IMR-90 (cell line): ENCODE measurements around the gene REC114.
"Not testable (repeated sequence)": the region's sequence is repeated elsewhere in the genome, so short reads cannot be mapped to it uniquely, and the experiment has no call there.

Experiments used
- BHLHE40 ChIP-seq: fragments of 150-350 bp; IDR thresholded peaks from 2 replicates; pipeline ENCODE4 v1.6.1; 2016; ENCODE audit warnings: mild to moderate bottlenecking, low read depth, low read length
- CEBPB ChIP-seq: IDR thresholded peaks from 2 replicates; pipeline ENCODE4 v1.6.1; 2012; ENCODE audit warnings: low read depth, low read length, improper control_type of control experiment
- CTCF ChIP-seq: conservative IDR thresholded peaks from 2 replicates; pipeline ENCODE4 v1.5.1; 2012; ENCODE audit warnings: mild to moderate bottlenecking, low read depth, low read length, improper control_type of control experiment
- ELK1 ChIP-seq: fragments of 150-350 bp; IDR thresholded peaks from 2 replicates; pipeline ENCODE4 v1.6.1; 2016; ENCODE audit warnings: low read depth, mild to moderate bottlenecking, low read length, moderate library complexity, borderline replicate concordance
- MAFK ChIP-seq: IDR thresholded peaks from 2 replicates; pipeline ENCODE4 v1.6.1; 2012; ENCODE audit warnings: low read depth, low read length, improper control_type of control experiment
- MAZ ChIP-seq: IDR thresholded peaks from 2 replicates; pipeline ENCODE4 v1.6.1; 2012; ENCODE audit warnings: low read depth, mild to moderate bottlenecking, low read length, improper control_type of control experiment, moderate library complexity, borderline replicate concordance
- MXI1 ChIP-seq: IDR thresholded peaks from 2 replicates; pipeline ENCODE4 v1.6.1; 2012; ENCODE audit warnings: low read depth, mild to moderate bottlenecking, low read length, moderate library complexity, borderline replicate concordance
- NFE2L2 ChIP-seq: fragments of 150-350 bp; IDR thresholded peaks from 2 replicates; pipeline ENCODE4 v1.6.1; 2016; ENCODE audit warnings: low read depth, mild to moderate bottlenecking, low read length
- POLR2A ChIP-seq: IDR thresholded peaks from 2 replicates; pipeline ENCODE4 v1.6.1; 2012; ENCODE audit warnings: mild to moderate bottlenecking, low read depth, low read length
- RAD21 ChIP-seq: IDR thresholded peaks from 2 replicates; pipeline ENCODE4 v1.6.1; 2012; ENCODE audit warnings: low read length, improper control_type of control experiment
- RCOR1 ChIP-seq: IDR thresholded peaks from 2 replicates; pipeline ENCODE4 v1.6.1; 2012; ENCODE audit warnings: mild to moderate bottlenecking, low read length, improper control_type of control experiment; ENCODE audit not compliant: insufficient replicate concordance
- RFX5 ChIP-seq: IDR thresholded peaks from 2 replicates; pipeline ENCODE4 v1.8.0; 2012; ENCODE audit warnings: low read depth, mild to moderate bottlenecking, low read length, moderate library complexity
- USF2 ChIP-seq: fragments of 150-350 bp; IDR thresholded peaks from 2 replicates; pipeline ENCODE4 v1.6.1; 2017; ENCODE audit warnings: mild to moderate bottlenecking, antibody characterized with exemption, low read length, low read depth

DNA sequence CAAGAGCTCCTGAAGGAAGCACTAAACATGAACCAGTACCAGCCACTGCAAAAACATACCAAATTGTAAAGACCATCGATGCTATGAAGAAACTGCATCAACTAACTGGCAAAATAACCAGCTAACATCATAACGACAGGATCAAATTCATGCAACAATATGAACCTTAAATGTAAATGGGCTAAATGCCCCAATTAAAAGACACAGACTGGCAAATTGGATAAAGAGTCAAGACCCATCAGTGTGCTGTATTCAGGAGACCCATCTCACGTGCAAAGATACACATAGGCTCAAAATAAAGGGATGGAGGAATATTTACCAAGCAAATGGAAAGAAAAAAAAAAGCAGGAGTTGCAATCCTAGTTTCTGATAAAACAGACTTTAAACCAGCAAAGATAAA lies 7.0 kb downstream of the REC114 start:
- not testable (repeated sequence) for TF ChIP-seq MAFK, CTCF, BHLHE40, CEBPB, POLR2A, NFE2L2, RAD21, RCOR1, USF2, MAZ, MXI1, RFX5, ELK1
